ENCODE results near the gene BTBD9.

The BTBD9 gene

DNA sequence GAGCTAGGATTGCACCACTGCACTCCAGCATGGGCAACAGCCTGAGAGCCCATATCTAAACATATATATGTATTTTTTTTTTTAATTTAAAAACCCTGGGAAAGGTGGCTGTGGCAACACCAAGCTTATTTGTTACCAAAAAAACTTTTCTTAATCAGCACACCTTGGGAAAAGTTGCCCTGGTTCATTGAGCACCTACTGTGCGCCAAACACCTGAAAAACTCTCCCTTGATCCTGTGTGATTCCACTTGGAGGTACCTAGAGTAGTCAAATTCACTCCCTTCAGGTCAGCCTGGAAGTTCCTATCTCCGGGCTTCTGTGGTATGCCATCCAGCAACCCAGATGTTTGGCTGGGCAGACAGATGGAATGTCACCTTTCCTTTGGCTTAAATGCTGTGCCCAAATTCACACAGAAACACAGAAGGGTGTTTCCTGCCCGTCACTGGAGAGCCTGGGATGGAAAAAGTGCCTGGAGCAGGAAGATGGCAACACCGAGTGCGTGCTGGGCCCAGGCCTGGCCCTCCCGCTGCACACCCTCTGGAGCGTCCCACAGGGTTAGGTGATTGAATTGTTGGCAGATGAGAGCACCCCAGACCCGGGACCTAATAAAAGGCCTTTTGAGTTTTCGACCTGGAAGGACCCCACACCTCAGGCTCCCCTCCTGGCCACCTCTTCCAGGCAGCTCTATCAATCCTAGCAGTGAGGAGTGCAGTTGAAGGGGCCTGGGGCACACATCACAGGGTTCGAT, 482.7 kb downstream of the BTBD9 start:
- Histone ChIP-seq H3K27ac (ENCODE audit: low read length) (no peak overlapping the region), H3K36me3 (ENCODE audit: insufficient read depth, low read length) (peaks cover 14% of the 10 kb centered on the region), H4K20me1 (ENCODE audit: insufficient read depth, low read length) (peaks cover 13% of the 10 kb centered on the region), H3K4me2 (ENCODE audit: insufficient read depth, low read length) (no peak overlapping the region), H3K9me3 (ENCODE audit: insufficient read depth, low read length, severe bottlenecking) (no peaks in the 10 kb centered on the region), H3K79me2 (ENCODE audit: insufficient read depth, low read length) (no peaks in the 10 kb centered on the region), H3K4me3 (ENCODE audit: low read depth in 1 of 2, low read length in 2 of 2) (no peak overlapping the region), H3K27me3 (ENCODE audit: insufficient read depth, low read length, poor library complexity) (no peaks in the 10 kb centered on the region), H3K4me1 (ENCODE audit: insufficient read depth, low read length) (no peaks in the 10 kb centered on the region), H3K9ac (ENCODE audit: low read depth, low read length) (no peak overlapping the region), H2AFZ (ENCODE audit: low read depth, low read length) (no peak overlapping the region)
- ATAC-seq (ENCODE audit: insufficient read depth, low read depth) (no peak), DNase-seq (no peak)
- TF ChIP-seq EZH2 (IDR thresholded peaks at IDR 0.05; ENCODE audit: borderline replicate concordance, low read depth, low read length, severe bottlenecking): no peak
- TF ChIP-seq CTCF (IDR thresholded peaks at IDR 0.05; ENCODE audit: borderline replicate concordance, extremely low read depth, low read length, poor library complexity, severe bottlenecking): no peak

DNA sequence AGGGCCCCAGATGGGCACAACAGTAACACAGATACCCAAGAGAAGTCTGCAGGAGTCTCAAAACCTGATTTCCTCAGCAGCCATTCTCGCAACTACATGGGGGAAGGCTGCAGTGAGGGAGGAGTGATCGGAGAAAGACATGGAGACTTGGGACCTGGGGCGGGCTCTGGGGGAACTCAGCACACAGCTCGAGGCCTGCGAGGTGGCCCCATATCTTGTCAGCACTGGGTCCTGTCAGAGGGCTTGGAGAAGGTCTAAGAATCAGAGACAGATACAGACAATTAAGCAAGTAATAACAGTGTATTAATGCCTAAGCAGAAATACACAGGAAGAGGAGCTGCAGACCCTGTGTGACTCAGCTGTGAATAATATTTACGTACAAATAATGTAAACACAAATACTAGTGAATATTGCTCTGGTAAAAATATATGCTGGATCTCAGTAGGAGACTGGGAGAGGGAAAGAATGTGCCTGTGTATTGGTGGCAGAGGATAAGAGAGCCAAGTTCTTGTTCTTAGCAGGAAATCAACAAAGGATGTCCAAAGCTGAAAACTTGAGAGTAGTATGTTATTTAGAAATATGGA, 484.0 kb downstream of the BTBD9 start:
- Histone ChIP-seq H3K27me3 (ENCODE audit: insufficient read depth, low read length, poor library complexity) (no peaks in the 10 kb centered on the region), H4K20me1 (ENCODE audit: insufficient read depth, low read length) (peaks cover 19% of the 10 kb centered on the region), H3K27ac (ENCODE audit: low read length) (no peak overlapping the region), H3K9ac (ENCODE audit: low read depth, low read length) (no peak overlapping the region), H3K36me3 (ENCODE audit: insufficient read depth, low read length) (peaks cover 17% of the 10 kb centered on the region), H2AFZ (ENCODE audit: low read depth, low read length) (no peak overlapping the region), H3K4me2 (ENCODE audit: insufficient read depth, low read length) (no peak overlapping the region), H3K79me2 (ENCODE audit: insufficient read depth, low read length) (no peaks in the 10 kb centered on the region), H3K9me3 (ENCODE audit: insufficient read depth, low read length, severe bottlenecking) (no peaks in the 10 kb centered on the region), H3K4me1 (ENCODE audit: insufficient read depth, low read length) (no peaks in the 10 kb centered on the region), H3K4me3 (ENCODE audit: low read depth in 1 of 2, low read length in 2 of 2) (no peak overlapping the region)
- DNase-seq: no peak
- TF ChIP-seq EZH2 (IDR thresholded peaks at IDR 0.05; ENCODE audit: borderline replicate concordance, low read depth, low read length, severe bottlenecking) (no peak), CTCF (IDR thresholded peaks at IDR 0.05; ENCODE audit: borderline replicate concordance, extremely low read depth, low read length, poor library complexity, severe bottlenecking) (no peak)
- ATAC-seq (ENCODE audit: insufficient read depth, low read depth): no peak

DNA sequence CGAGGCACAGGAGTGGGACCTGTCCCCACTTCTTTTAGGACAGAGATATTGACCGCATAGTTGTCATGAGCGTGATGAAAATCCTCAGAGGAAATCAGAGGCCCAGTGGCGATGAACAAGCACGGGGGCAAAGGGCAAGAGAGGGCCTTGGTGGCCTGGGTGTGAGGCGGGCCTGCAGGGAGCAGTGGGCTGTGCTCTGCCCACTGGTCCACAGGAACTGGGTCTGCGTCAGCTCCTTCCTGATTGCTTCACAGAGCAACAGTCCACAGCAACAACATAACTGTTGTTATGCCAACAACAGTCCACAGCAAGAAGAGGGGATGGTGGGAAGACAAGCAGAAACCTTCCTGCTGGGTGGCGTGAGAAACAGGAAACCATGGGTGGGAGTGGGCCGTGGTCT, 484.6 kb downstream of the BTBD9 start:
- H3K4me1 ChIP-seq (ENCODE audit: insufficient read depth, low read length): no peaks in the 10 kb centered on the region
- peaks cover 25% of the 10 kb centered on the region for H4K20me1 ChIP-seq (ENCODE audit: insufficient read depth, low read length)
- no peak overlapping the region for H3K9ac ChIP-seq (ENCODE audit: low read depth, low read length)
- DNase-seq (no peak), ATAC-seq (ENCODE audit: insufficient read depth, low read depth) (no peak; the same call in 2 of the 3 replicates)
- TF ChIP-seq EZH2 (IDR thresholded peaks at IDR 0.05; ENCODE audit: borderline replicate concordance, low read depth, low read length, severe bottlenecking) (no peak), CTCF (IDR thresholded peaks at IDR 0.05; ENCODE audit: borderline replicate concordance, extremely low read depth, low read length, poor library complexity, severe bottlenecking) (no peak)
- no peak overlapping the region for H3K4me3 ChIP-seq (ENCODE audit: low read depth in 1 of 2, low read length in 2 of 2)
- H3K9me3 ChIP-seq (ENCODE audit: insufficient read depth, low read length, severe bottlenecking): no peaks in the 10 kb centered on the region
- no peaks in the 10 kb centered on the region for H3K79me2 ChIP-seq (ENCODE audit: insufficient read depth, low read length)
- H3K27ac ChIP-seq (ENCODE audit: low read length): 0 out of 2 replicates have a peak overlapping the region, but pooled peaks have one; percentile 29
- H3K4me2 ChIP-seq (ENCODE audit: insufficient read depth, low read length): no peak overlapping the region
- H3K27me3 ChIP-seq (ENCODE audit: insufficient read depth, low read length, poor library complexity): no peaks in the 10 kb centered on the region
- peaks cover 17% of the 10 kb centered on the region for H3K36me3 ChIP-seq (ENCODE audit: insufficient read depth, low read length)
- H2AFZ ChIP-seq (ENCODE audit: low read depth, low read length): no peak overlapping the region

All from DND-41 (cell line).